Measurements from ENCODE around the gene ASPSCR1. TPM values are rescaled to one million over a fixed set of nuclear protein-coding genes. Genes with fewer than 3 reads are reported as not detected.

Gene ASPSCR1
- total and polyA plus RNA-seq, 2 of the 13 experiments (the other 11 are each of a cell fraction or from before 2014, with no cell fraction given), result 274 to 314 TPM

GRCh38 chr17:82058855-82059249 lies 81.4 kb downstream of the ASPSCR1 start (continued):
- TF ChIP-seq FOXC1 (CRISPR knock-in tag; IDR thresholded peaks at IDR 0.05; ENCODE audit: borderline replicate concordance) (no peak), ZNF317 (CRISPR knock-in tag; IDR thresholded peaks at IDR 0.05) (no peak), FOXO4 (CRISPR knock-in tag; conservative IDR thresholded peaks at IDR 0.05) (0 out of 2 replicates have a peak, but pooled peaks have one; percentile 56), ZNF761 (CRISPR knock-in tag; conservative IDR thresholded peaks at IDR 0.05) (no peak), POLR2A (IDR thresholded peaks at IDR 0.05; ENCODE audit: insufficient read depth in 1 of 2, low read depth in 2 of 2, low read length in 2 of 2) (no peak), MEIS2 (CRISPR knock-in tag; IDR thresholded peaks at IDR 0.05) (no peak), ZNF550 (CRISPR knock-in tag; IDR thresholded peaks at IDR 0.05; ENCODE audit: borderline replicate concordance) (no peak), TRIM24 (CRISPR knock-in tag; IDR thresholded peaks at IDR 0.05) (no peak), SNRNP70 (IDR thresholded peaks at IDR 0.05; ENCODE audit: low read depth, low read length) (no peak), ZSCAN5A (CRISPR knock-in tag; IDR thresholded peaks at IDR 0.05; ENCODE audit: borderline replicate concordance) (no peak), AGO2 (optimal IDR thresholded peaks at IDR 0.05; ENCODE audit: low read depth, low read length) (peak; percentile 78), PHF5A (CRISPR knock-in tag; IDR thresholded peaks at IDR 0.05; ENCODE audit: low read depth, unreplicated experiment) (no peak), CBFB (CRISPR knock-in tag; IDR thresholded peaks at IDR 0.05) (no peak)
